ENCODE measurements around the gene CHST14. TPM values are rescaled to one million over a fixed set of nuclear protein-coding genes. Genes with fewer than 3 reads are reported as not detected.
A peak's percentile ranks its signal among the peaks of the same experiment; 100 is the strongest.
"Not testable (repeated sequence)": the region's sequence is repeated elsewhere in the genome, so short reads cannot be mapped to it uniquely, and the experiment has no call there.

The CHST14 gene
- total and polyA plus RNA-seq, 2 donors, result 5.1 to 11.9 TPM

DNA sequence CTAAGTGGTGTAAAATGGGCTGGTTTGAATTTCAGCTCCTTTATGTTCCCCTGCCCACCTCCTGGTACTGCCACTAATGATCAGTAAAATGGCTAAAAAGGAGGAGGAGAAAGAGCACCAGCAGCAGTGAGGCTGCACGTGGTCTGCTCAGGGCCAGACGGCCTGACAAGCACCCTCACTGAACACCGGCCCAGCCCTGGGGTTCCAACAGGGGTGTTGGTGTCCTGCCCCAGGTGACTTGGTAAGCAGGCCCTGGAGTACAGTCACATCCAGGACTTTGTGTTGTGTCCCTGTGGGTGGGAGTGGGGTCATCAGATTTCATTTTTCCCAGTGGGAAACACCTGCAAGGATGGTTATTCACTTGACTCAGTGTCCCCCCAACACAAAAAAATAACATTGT, 24.6 kb upstream of the CHST14 start:
- no peak overlapping the region for H3K27ac ChIP-seq (ENCODE audit: low read depth in 1 of 2, low read length in 1 of 2)
- DNase-seq (ENCODE audit: low read depth in 6 of 9, low spot score in 9 of 9), result no peak
- WGBS, result over 99% methylated on average over 3 of the region's 3 CpGs
- H3K9me3 ChIP-seq (ENCODE audit: control insufficient read depth in 2 of 2, insufficient read depth in 1 of 2, low read length in 1 of 2), result no peaks in the 10 kb centered on the region
- peaks cover 9 to 22% of the 10 kb centered on the region in 2 donors for H3K27me3 ChIP-seq (ENCODE audit: control insufficient read depth in 2 of 2, insufficient read depth in 1 of 2, low read length in 1 of 2)
- H3K4me1 ChIP-seq (ENCODE audit: control insufficient read depth in 2 of 2, insufficient read depth in 2 of 2, low read length in 2 of 2), result peaks cover 11 to 12% of the 10 kb centered on the region in 2 donors
- H3K36me3 ChIP-seq (ENCODE audit: control insufficient read depth in 2 of 2, insufficient read depth in 2 of 2, low read length in 1 of 2), result peaks cover 0 to 4% of the 10 kb centered on the region in 2 donors
- no peak overlapping the region for H3K4me3 ChIP-seq (ENCODE audit: low read length in 2 of 2)

DNA sequence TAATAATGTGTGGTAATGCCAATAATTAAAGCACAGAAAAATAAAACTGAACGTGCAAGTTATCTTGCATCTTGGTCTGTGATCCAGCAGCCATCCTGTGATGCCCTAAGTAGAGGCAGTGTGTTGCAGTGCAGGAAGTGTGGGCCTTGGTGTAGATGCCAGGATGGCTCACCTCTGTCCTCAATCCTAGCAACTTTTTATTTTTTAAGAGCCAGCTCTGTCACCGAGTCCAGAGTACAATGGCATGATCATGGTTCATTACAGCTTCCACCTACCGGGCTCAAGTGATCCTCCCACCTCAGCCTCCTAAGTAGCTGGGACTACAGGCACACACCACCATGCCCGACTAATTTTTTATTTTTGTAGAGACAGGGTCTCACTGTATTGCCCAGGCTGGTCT, 22.4 kb upstream of the CHST14 start:
- H3K4me1 ChIP-seq (ENCODE audit: control insufficient read depth in 2 of 2, insufficient read depth in 2 of 2, low read length in 2 of 2), result peaks cover 8 to 22% of the 10 kb centered on the region in 2 donors
- 95% methylated on average over 4 of the region's 4 CpGs for WGBS
- H3K9me3 ChIP-seq (ENCODE audit: control insufficient read depth in 2 of 2, insufficient read depth in 1 of 2, low read length in 1 of 2), result no peaks in the 10 kb centered on the region

GRCh38 chr15:40449275-40449674, 21.5 kb upstream of the CHST14 start:
- H3K27ac ChIP-seq (ENCODE audit: low read depth in 1 of 2, low read length in 1 of 2), result no peak overlapping the region
- no peaks in the 10 kb centered on the region for H3K27me3 ChIP-seq (ENCODE audit: control insufficient read depth in 2 of 2, insufficient read depth in 1 of 2, low read length in 1 of 2)
- DNase-seq (ENCODE audit: low read depth in 6 of 9, low spot score in 9 of 9), result no peak
- peaks cover 17 to 31% of the 10 kb centered on the region in 2 donors for H3K4me1 ChIP-seq (ENCODE audit: control insufficient read depth in 2 of 2, insufficient read depth in 2 of 2, low read length in 2 of 2)
- H3K36me3 ChIP-seq (ENCODE audit: control insufficient read depth in 2 of 2, insufficient read depth in 2 of 2, low read length in 1 of 2), result peaks cover 0 to 4% of the 10 kb centered on the region in 2 donors
- H3K4me3 ChIP-seq (ENCODE audit: low read length in 2 of 2), result no peak overlapping the region
- no peaks in the 10 kb centered on the region for H3K9me3 ChIP-seq (ENCODE audit: control insufficient read depth in 2 of 2, insufficient read depth in 1 of 2, low read length in 1 of 2)

More for the DNA sequence above, 22.4 kb upstream of the CHST14 start:
- Histone ChIP-seq H3K36me3 (ENCODE audit: control insufficient read depth in 2 of 2, insufficient read depth in 2 of 2, low read length in 1 of 2) (peaks cover 0 to 4% of the 10 kb centered on the region in 2 donors), H3K4me3 (ENCODE audit: low read length in 2 of 2) (no peak overlapping the region), H3K27ac (ENCODE audit: low read depth in 1 of 2, low read length in 1 of 2) (no peak overlapping the region), H3K27me3 (ENCODE audit: control insufficient read depth in 2 of 2, insufficient read depth in 1 of 2, low read length in 1 of 2) (peaks cover 0 to 5% of the 10 kb centered on the region in 2 donors)
- DNase-seq (ENCODE audit: low read depth in 6 of 9, low spot score in 9 of 9), result no peak

- peaks cover 25 to 38% of the 10 kb centered on the region in 2 donors for H3K4me1 ChIP-seq (ENCODE audit: control insufficient read depth in 2 of 2, insufficient read depth in 2 of 2, low read length in 2 of 2)
Measured at GRCh38 chr15:40450047-40450446, 20.7 kb upstream of the CHST14 start.

DNA sequence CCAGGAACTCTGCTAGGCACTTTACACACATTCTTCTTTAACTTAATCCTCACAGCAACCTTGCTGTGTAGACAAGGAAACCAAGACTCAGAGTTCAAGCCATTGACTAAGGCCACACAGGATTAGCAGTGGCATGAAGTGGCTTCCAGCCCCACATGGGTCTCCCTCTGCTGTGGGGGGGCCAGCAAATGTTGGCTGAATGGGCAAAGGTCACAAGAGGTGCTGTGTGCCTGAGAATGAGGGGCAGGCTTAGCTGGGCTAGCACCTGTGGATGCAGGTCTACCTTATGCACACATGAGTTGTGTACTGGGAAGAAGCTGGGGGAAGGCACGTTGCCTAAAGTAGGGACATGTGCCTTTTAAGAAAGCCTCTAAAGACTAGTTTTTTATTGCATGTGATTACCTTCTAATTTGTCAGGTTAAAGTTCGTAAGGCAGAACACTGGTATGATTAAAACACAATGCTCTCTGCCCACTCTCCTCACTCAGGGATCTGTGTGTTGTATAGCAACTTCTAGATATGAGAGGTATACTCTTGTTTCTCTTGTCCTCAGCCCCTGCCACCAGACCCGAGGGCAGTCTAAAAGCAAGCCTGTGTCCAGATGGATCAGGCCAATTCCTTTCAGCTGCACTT, 19.1 kb upstream of the CHST14 start:
- Histone ChIP-seq H3K27me3 (ENCODE audit: control insufficient read depth in 2 of 2, insufficient read depth in 1 of 2, low read length in 1 of 2) (no peaks in the 10 kb centered on the region), H3K27ac (ENCODE audit: low read depth in 1 of 2, low read length in 1 of 2) (no peak overlapping the region), H3K4me1 (ENCODE audit: control insufficient read depth in 2 of 2, insufficient read depth in 2 of 2, low read length in 2 of 2) (peaks cover 25 to 47% of the 10 kb centered on the region in 2 donors), H3K36me3 (ENCODE audit: control insufficient read depth in 2 of 2, insufficient read depth in 2 of 2, low read length in 1 of 2) (peaks cover 0 to 4% of the 10 kb centered on the region in 2 donors), H3K9me3 (ENCODE audit: control insufficient read depth in 2 of 2, insufficient read depth in 1 of 2, low read length in 1 of 2) (no peaks in the 10 kb centered on the region), H3K4me3 (ENCODE audit: low read length in 2 of 2) (no peak overlapping the region)
- DNase-seq (ENCODE audit: low read depth in 6 of 9, low spot score in 9 of 9), result no peak
- WGBS, result 95% methylated on average over 3 of the region's 3 CpGs

More at GRCh38 chr15:40450047-40450446, 20.7 kb upstream of the CHST14 start:
- H3K36me3 ChIP-seq (ENCODE audit: control insufficient read depth in 2 of 2, insufficient read depth in 2 of 2, low read length in 1 of 2), result peaks cover 0 to 4% of the 10 kb centered on the region in 2 donors
- H3K27ac ChIP-seq (ENCODE audit: low read depth in 1 of 2, low read length in 1 of 2), result no peak overlapping the region
- 99% methylated on average over 2 of the region's 2 CpGs for WGBS
- H3K27me3 ChIP-seq (ENCODE audit: control insufficient read depth in 2 of 2, insufficient read depth in 1 of 2, low read length in 1 of 2), result no peaks in the 10 kb centered on the region
- no peak for DNase-seq (ENCODE audit: low read depth in 6 of 9, low spot score in 9 of 9)
- H3K4me3 ChIP-seq (ENCODE audit: low read length in 2 of 2), result no peak overlapping the region
- no peaks in the 10 kb centered on the region for H3K9me3 ChIP-seq (ENCODE audit: control insufficient read depth in 2 of 2, insufficient read depth in 1 of 2, low read length in 1 of 2)

DNA sequence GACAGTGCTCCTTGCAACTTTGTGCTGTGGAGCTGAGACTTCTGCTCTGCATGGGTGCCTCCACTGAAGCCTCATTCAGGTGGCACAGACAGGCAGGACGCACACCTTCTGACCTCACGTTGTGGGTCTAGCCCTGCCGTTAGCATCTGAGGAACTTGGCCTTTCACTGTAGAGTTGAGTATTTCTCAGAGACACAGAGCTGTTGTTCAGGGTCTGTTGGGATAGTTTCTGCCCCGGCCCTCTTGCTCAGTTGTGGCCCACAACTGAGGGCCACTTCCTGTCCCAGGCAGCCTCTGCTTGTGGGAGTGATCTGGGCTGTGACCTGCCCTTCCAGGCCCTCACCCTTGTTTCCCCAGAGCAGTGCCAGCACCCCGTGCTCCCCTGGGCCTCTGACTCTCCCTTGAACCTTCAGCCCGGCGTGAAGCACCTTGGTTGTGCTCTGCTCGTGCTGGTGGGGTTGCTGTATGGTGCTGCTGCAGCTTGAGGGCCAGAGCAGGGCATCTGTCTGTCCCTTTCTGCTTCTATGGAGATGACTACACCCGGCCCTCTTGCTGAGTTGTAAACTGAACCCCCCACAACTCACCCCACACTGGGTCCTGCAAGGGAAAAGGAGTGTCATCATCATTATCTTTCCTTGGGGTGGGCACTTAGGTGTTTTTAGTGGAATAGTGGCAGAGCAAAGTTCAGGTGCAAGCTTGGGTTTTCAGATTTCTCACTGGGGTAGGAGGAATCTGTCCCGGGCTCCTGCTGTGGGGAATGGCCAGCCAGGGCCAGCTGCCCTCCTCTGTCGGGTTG, 18.3 kb upstream of the CHST14 start:
- no peak overlapping the region for H3K4me3 ChIP-seq (ENCODE audit: low read length in 2 of 2)
- peaks cover 25 to 49% of the 10 kb centered on the region in 2 donors for H3K4me1 ChIP-seq (ENCODE audit: control insufficient read depth in 2 of 2, insufficient read depth in 2 of 2, low read length in 2 of 2)
- no peaks in the 10 kb centered on the region for H3K27me3 ChIP-seq (ENCODE audit: control insufficient read depth in 2 of 2, insufficient read depth in 1 of 2, low read length in 1 of 2)
- H3K36me3 ChIP-seq (ENCODE audit: control insufficient read depth in 2 of 2, insufficient read depth in 2 of 2, low read length in 1 of 2), result peaks cover 0 to 4% of the 10 kb centered on the region in 2 donors
- H3K27ac ChIP-seq (ENCODE audit: low read depth in 1 of 2, low read length in 1 of 2), result no peak overlapping the region
- DNase-seq (ENCODE audit: low read depth in 6 of 9, low spot score in 9 of 9), result no peak
- 79% methylated on average over 11 of the region's 11 CpGs for WGBS
- H3K9me3 ChIP-seq (ENCODE audit: control insufficient read depth in 2 of 2, insufficient read depth in 1 of 2, low read length in 1 of 2), result no peaks in the 10 kb centered on the region

DNA sequence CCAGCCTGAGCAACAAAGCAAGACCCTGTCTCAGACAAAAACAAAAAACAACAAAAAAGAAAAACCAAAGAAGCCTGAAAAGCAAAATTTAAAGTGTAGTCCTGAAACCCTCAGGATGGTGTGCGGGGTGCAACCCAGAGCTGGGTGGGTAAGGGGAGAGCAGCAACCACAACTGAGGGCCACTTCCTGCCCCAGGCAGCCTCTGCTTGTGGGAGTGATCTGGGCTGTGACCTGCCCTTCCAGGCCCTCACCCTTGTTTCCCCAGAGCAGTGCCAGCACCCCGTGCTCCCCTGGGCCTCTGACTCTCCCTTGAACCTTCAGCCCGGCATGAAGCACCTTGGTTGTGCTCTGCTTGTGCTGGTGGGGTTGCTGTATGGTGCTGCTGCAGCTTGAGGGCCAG, 16.8 kb upstream of the CHST14 start:
- 12% methylated on average over 3 of the region's 3 CpGs for WGBS

DNA sequence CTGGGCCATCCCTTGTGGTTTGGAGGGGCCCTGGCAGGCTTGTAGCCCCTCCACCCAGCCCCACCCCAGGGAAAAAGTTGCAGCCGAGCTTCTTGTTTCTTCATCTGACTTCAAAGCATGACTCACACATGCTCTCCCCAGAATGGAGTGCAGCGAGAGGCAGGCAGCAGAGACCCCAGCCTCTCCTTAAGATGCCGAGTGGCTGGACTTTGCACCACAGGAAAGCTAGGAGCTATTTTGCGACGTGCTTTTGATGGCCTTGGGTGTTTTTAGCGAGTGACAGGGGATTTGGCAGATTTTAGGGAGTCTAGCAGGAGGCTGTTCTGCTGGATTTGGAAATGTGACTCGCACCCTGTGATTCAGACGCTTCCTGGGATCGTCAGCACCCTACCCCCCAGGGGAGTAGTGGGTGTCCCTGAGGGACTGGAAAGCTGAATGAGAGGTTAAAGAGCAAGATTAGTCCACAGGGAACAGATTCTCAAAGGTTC, 15.8 kb upstream of the CHST14 start:
- WGBS, result 78% methylated on average over 9 of the region's 9 CpGs
- no peaks in the 10 kb centered on the region for H3K27me3 ChIP-seq (ENCODE audit: control insufficient read depth in 2 of 2, insufficient read depth in 1 of 2, low read length in 1 of 2)
- H3K4me3 ChIP-seq (ENCODE audit: low read length in 2 of 2), result no peak overlapping the region
- peak overlapping the region in 1 of 2 donors; percentile 15 for H3K27ac ChIP-seq (ENCODE audit: low read depth in 1 of 2, low read length in 1 of 2)
- peak in 1 of 9 donors; percentile 43 for DNase-seq (ENCODE audit: low read depth in 6 of 9, low spot score in 9 of 9)
- H3K9me3 ChIP-seq (ENCODE audit: control insufficient read depth in 2 of 2, insufficient read depth in 1 of 2, low read length in 1 of 2), result no peaks in the 10 kb centered on the region
- H3K36me3 ChIP-seq (ENCODE audit: control insufficient read depth in 2 of 2, insufficient read depth in 2 of 2, low read length in 1 of 2), result peaks cover 15 to 22% of the 10 kb centered on the region in 2 donors
- peaks cover 25 to 49% of the 10 kb centered on the region in 2 donors for H3K4me1 ChIP-seq (ENCODE audit: control insufficient read depth in 2 of 2, insufficient read depth in 2 of 2, low read length in 2 of 2)

More for the DNA sequence above, 16.8 kb upstream of the CHST14 start:
- not testable (repeated sequence) for H3K4me3 ChIP-seq (ENCODE audit: low read length in 2 of 2); H3K27ac ChIP-seq (ENCODE audit: low read depth in 1 of 2, low read length in 1 of 2); H3K9me3 ChIP-seq (ENCODE audit: control insufficient read depth in 2 of 2, insufficient read depth in 1 of 2, low read length in 1 of 2); H3K27me3 ChIP-seq (ENCODE audit: control insufficient read depth in 2 of 2, insufficient read depth in 1 of 2, low read length in 1 of 2)
- Histone ChIP-seq H3K36me3 (ENCODE audit: control insufficient read depth in 2 of 2, insufficient read depth in 2 of 2, low read length in 1 of 2) (peaks cover 6 to 12% of the 10 kb centered on the region in 2 donors), H3K4me1 (ENCODE audit: control insufficient read depth in 2 of 2, insufficient read depth in 2 of 2, low read length in 2 of 2) (peaks cover 25 to 49% of the 10 kb centered on the region in 2 donors)
- DNase-seq (ENCODE audit: low read depth in 6 of 9, low spot score in 9 of 9), result peak in 2 of 9 donors; percentile 46 to 66

- Histone ChIP-seq H3K9me3 (ENCODE audit: control insufficient read depth in 2 of 2, insufficient read depth in 1 of 2, low read length in 1 of 2) (no peaks in the 10 kb centered on the region), H3K27me3 (ENCODE audit: control insufficient read depth in 2 of 2, insufficient read depth in 1 of 2, low read length in 1 of 2) (no peaks in the 10 kb centered on the region), H3K36me3 (ENCODE audit: control insufficient read depth in 2 of 2, insufficient read depth in 2 of 2, low read length in 1 of 2) (peaks cover 20 to 21% of the 10 kb centered on the region in 2 donors), H3K27ac (ENCODE audit: low read depth in 1 of 2, low read length in 1 of 2) (no peak overlapping the region), H3K4me1 (ENCODE audit: control insufficient read depth in 2 of 2, insufficient read depth in 2 of 2, low read length in 2 of 2) (peaks cover 25 to 49% of the 10 kb centered on the region in 2 donors), H3K4me3 (ENCODE audit: low read length in 2 of 2) (no peak overlapping the region)
- 90% methylated on average over 7 of the region's 7 CpGs for WGBS
- DNase-seq (ENCODE audit: low read depth in 6 of 9, low spot score in 9 of 9), result no peak
Measured at GRCh38 chr15:40456299-40456712, 14.5 kb upstream of the CHST14 start.

Measured in thymus (tissue), 11 donors.